Mesenchymal stem cell (in vitro differentiated cells and primary cell): Measurements from ENCODE around the gene ATP5PO.

Source experiments
- DNase-seq: peaks from one replicate; pipeline ENCODE4 v3.0.0-alpha.2; 2013
- H2AFZ ChIP-seq: one replicate; pipeline ENCODE4 v1.6.1; 2013; ENCODE audit warnings: low read depth, mild to moderate bottlenecking, control low read depth, inconsistent platforms, low read length, moderate library complexity
- H2AK5ac ChIP-seq: 2 replicates; pipeline ENCODE4 v1.6.1; 2013; ENCODE audit warnings: low read length, moderate library complexity, mild to moderate bottlenecking, inconsistent platforms; ENCODE audit not compliant: severe bottlenecking
- H2BK120ac ChIP-seq: one replicate; pipeline ENCODE4 v1.6.1; 2013; ENCODE audit warnings: low read depth, mild to moderate bottlenecking, inconsistent platforms, low read length, moderate library complexity
- H2BK12ac ChIP-seq, 2 experiments: one replicate each; pipeline ENCODE4 v1.6.1; 2013; ENCODE audit warnings: inconsistent platforms in 2 of 2, low read length in 2 of 2, mild to moderate bottlenecking in 2 of 2, moderate library complexity in 2 of 2, control low read depth in 1 of 2
- H2BK15ac ChIP-seq: one replicate; pipeline ENCODE4 v1.6.1; 2013; ENCODE audit warnings: mild to moderate bottlenecking, low read depth, inconsistent platforms; ENCODE audit not compliant: poor library complexity, severe bottlenecking
- H2BK5ac ChIP-seq: 2 replicates; pipeline ENCODE4 v1.6.1; 2013; ENCODE audit warnings: low read depth, mild to moderate bottlenecking, low read length, control low read depth, inconsistent platforms; ENCODE audit not compliant: poor library complexity, severe bottlenecking
- H3K14ac ChIP-seq, 2 experiments: one replicate each; pipeline ENCODE4 v1.6.1; 2013; ENCODE audit warnings: inconsistent platforms in 2 of 2, low read length in 2 of 2, control low read depth in 1 of 2, mild to moderate bottlenecking in 1 of 2, moderate library complexity in 1 of 2
- H3K18ac ChIP-seq, 2 experiments: one replicate each; pipeline ENCODE4 v1.6.1; 2013; ENCODE audit warnings: inconsistent platforms in 2 of 2, low read length in 2 of 2, control low read depth in 1 of 2, low read depth in 1 of 2, mild to moderate bottlenecking in 1 of 2
- H3K23ac ChIP-seq, 2 experiments: one replicate each; pipeline ENCODE4 v1.6.1; 2013; ENCODE audit warnings: inconsistent platforms in 2 of 2, low read length in 2 of 2, mild to moderate bottlenecking in 2 of 2, moderate library complexity in 2 of 2, control low read depth in 1 of 2
- H3K27ac ChIP-seq: 2 replicates; pipeline ENCODE4 v1.5.1; 2013; ENCODE audit warnings: mild to moderate bottlenecking, moderate library complexity, low read length, control low read depth, inconsistent platforms; ENCODE audit not compliant: poor library complexity, severe bottlenecking
- H3K27me3 ChIP-seq, 2 experiments: 2 replicates each; pipeline versions ENCODE4 v1.6.1 to v1.7.0; 2013; ENCODE audit warnings: low read length in 2 of 2, mild to moderate bottlenecking in 2 of 2, moderate library complexity in 2 of 2, control low read depth in 1 of 2, inconsistent platforms in 1 of 2; ENCODE audit not compliant: control insufficient read depth in 1 of 2, insufficient read depth in 1 of 2
- H3K36me3 ChIP-seq, 2 experiments: 2 replicates each; pipeline versions ENCODE4 v1.6.1 to v1.7.0; 2013; ENCODE audit warnings: low read length in 2 of 2, control low read depth in 1 of 2, inconsistent platforms in 1 of 2, low read depth in 1 of 2, mild to moderate bottlenecking in 1 of 2; ENCODE audit not compliant: insufficient read depth in 2 of 2, control insufficient read depth in 1 of 2
- H3K4ac ChIP-seq, 2 experiments: one replicate each; pipeline ENCODE4 v1.6.1; 2013; ENCODE audit warnings: inconsistent platforms in 2 of 2, low read length in 2 of 2, mild to moderate bottlenecking in 2 of 2, moderate library complexity in 2 of 2, control low read depth in 1 of 2, low read depth in 1 of 2
- H3K4me1 ChIP-seq: 2 replicates; pipeline ENCODE4 v1.6.1; 2013; ENCODE audit warnings: low read depth, low read length, control low read depth; ENCODE audit not compliant: control insufficient read depth, insufficient read depth
- H3K4me2 ChIP-seq: 2 replicates; pipeline ENCODE4 v1.6.1; 2013; ENCODE audit warnings: low read length, mild to moderate bottlenecking, inconsistent platforms; ENCODE audit not compliant: poor library complexity, severe bottlenecking
- H3K4me3 ChIP-seq, 2 experiments: 2 replicates each; pipeline versions ENCODE4 v1.5.1 to v1.7.0; 2013; ENCODE audit warnings: low read length in 2 of 2, mild to moderate bottlenecking in 2 of 2, control low read depth in 1 of 2, low read depth in 1 of 2; ENCODE audit not compliant: insufficient read depth in 1 of 2
- H3K79me1 ChIP-seq: replicated peaks from 2 replicates; pipeline ENCODE4 v1.6.1; 2013; ENCODE audit warnings: mild to moderate bottlenecking, control low read depth, low read length, inconsistent platforms; ENCODE audit not compliant: poor library complexity, severe bottlenecking
- H3K9ac ChIP-seq: 2 replicates; pipeline ENCODE4 v1.7.0; 2013; ENCODE audit warnings: mild to moderate bottlenecking, low read length, moderate library complexity
- H3K9me3 ChIP-seq: 2 replicates; pipeline ENCODE4 v1.7.0; 2013; ENCODE audit warnings: mild to moderate bottlenecking, low read length; ENCODE audit not compliant: control insufficient read depth
- H4K8ac ChIP-seq: one replicate; pipeline ENCODE4 v1.6.1; 2013; ENCODE audit warnings: inconsistent platforms, mild to moderate bottlenecking, low read length, moderate library complexity
- H4K91ac ChIP-seq: one replicate; pipeline ENCODE4 v1.6.1; 2013; ENCODE audit warnings: mild to moderate bottlenecking, low read length, inconsistent platforms
- WGBS: methylation state at CpG from one replicate; pipeline ENCODE4 v1.1.7; 2013; ENCODE audit warnings: mixed read lengths; 5-methylcytosine and 5-hydroxymethylcytosine counted together

The ATP5PO gene

DNA sequence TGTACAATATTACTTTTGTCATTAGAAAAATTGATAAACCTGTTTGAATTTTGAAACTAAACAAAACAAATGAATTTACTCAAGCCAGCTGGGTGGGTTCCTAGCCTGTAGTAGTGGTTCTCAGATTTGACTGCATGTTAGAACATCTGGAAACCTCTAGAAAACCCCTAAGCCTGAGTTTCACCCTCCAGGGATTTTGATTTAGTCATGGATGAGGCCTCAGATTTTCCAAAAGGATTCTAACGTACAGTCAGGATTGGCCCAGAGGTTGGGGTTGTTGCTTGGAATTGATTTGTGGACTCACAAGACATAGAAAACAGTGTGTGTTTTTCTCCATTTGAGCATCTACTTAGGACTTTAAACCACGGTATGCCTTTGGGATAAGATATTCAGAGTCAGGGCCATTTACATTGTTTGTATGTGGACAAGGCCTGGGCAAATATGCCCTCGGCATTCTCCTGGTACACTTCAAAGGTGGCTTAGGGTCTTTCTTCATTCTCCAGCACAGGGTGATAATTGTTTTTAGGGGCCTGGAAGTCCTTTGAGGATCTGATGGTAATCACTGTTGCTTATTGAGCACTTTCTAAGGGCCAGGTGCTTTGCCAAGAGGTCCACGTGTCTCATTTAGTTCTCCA, 42.6 kb downstream of the ATP5PO start:
- H2BK5ac ChIP-seq, result no peak overlapping the region
- H3K27me3 ChIP-seq, result no peaks in the 10 kb centered on the region
- WGBS, result 89% methylated on average over 4 of the region's 4 CpGs
- H3K14ac ChIP-seq, result no peak overlapping the region
- H2BK12ac ChIP-seq, result no peak overlapping the region
- H3K79me1 ChIP-seq, result no peaks in the 10 kb centered on the region
- H3K27ac ChIP-seq, result no peak overlapping the region
- H3K4me2 ChIP-seq, result no peak overlapping the region
- H3K23ac ChIP-seq, result no peak overlapping the region
- no peak overlapping the region for H3K18ac ChIP-seq
- no peak overlapping the region for H4K8ac ChIP-seq
- H3K36me3 ChIP-seq, result no peaks in the 10 kb centered on the region
- no peak overlapping the region for H2BK15ac ChIP-seq
- peak overlapping the region; percentile 52 for H3K9ac ChIP-seq
- no peak overlapping the region for H3K4me3 ChIP-seq
- no peak overlapping the region for H2AK5ac ChIP-seq
- H3K9me3 ChIP-seq, result no peaks in the 10 kb centered on the region
- no peak overlapping the region for H2AFZ ChIP-seq
- H2BK120ac ChIP-seq, result no peak overlapping the region
- H3K4ac ChIP-seq, result no peak overlapping the region
- H3K4me1 ChIP-seq, result no peaks in the 10 kb centered on the region
- no peak for DNase-seq
- H4K91ac ChIP-seq, result no peak overlapping the region

DNA sequence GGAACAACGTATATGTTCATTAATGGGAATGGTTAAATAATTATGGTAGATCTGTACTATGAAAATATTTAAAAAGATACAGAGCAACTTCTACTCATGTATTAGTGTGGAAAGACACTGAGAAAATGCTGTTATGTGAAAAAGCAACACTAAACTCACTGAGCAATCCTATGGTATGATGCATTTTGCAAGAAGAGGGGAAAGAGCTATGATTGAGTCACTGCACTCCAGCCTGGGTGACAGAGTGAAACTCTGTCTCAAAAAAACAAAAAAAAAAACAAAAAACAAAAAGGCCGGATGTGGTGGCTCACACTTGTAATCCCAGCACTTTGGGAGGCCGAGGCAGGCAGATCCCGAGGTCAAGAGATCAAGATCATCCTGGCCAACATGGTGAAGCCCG, 44.4 kb downstream of the ATP5PO start:
- Histone ChIP-seq H4K8ac (no peak overlapping the region), H4K91ac (no peak overlapping the region), H3K4me1 (no peaks in the 10 kb centered on the region), H2BK12ac (no peak overlapping the region), H3K4me3 (no peak overlapping the region), H3K27ac (no peak overlapping the region), H2AFZ (no peak overlapping the region), H3K79me1 (no peaks in the 10 kb centered on the region), H3K18ac (no peak overlapping the region), H3K36me3 (no peaks in the 10 kb centered on the region), H2AK5ac (no peak overlapping the region), H3K4me2 (no peak overlapping the region), H3K4ac (no peak overlapping the region), H2BK120ac (no peak overlapping the region), H2BK5ac (no peak overlapping the region), H3K9ac (peak overlapping the region; percentile 40), H3K27me3 (no peaks in the 10 kb centered on the region), H3K23ac (no peak overlapping the region), H3K14ac (no peak overlapping the region), H3K9me3 (no peaks in the 10 kb centered on the region), H2BK15ac (no peak overlapping the region)
- DNase-seq, result peak; percentile 49
- 87% methylated on average over 4 of the region's 5 CpGs for WGBS

DNA sequence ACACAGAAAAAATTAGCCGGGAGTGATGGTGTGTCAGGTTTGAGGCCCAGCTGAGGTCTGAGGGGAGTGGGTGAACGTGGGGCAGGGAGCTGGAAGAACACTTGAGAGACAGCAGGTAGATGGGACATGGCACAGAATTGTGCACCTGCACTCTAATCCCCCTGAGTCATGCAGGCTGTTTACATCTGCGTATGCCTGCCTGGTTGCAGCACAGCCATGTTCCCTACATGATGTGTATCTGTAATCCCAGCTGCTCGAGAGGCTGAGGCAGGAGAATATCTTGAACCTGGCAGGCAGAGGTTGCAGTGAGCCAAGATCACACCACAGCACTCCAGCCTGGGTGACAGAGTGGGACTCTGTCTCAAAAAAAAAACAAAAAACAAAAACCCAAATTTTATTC, 44.8 kb downstream of the ATP5PO start:
- Histone ChIP-seq H2AFZ (no peak overlapping the region), H3K36me3 (no peaks in the 10 kb centered on the region), H3K18ac (no peak overlapping the region), H4K8ac (no peak overlapping the region), H3K4me2 (no peak overlapping the region), H3K23ac (no peak overlapping the region), H3K27ac (no peak overlapping the region), H3K9me3 (no peaks in the 10 kb centered on the region), H2BK120ac (no peak overlapping the region), H3K27me3 (no peaks in the 10 kb centered on the region), H3K4ac (no peak overlapping the region), H2BK15ac (no peak overlapping the region), H3K4me1 (no peaks in the 10 kb centered on the region), H3K14ac (no peak overlapping the region), H4K91ac (no peak overlapping the region), H3K9ac (peak overlapping the region; percentile 40), H2BK5ac (no peak overlapping the region), H2BK12ac (no peak overlapping the region), H2AK5ac (no peak overlapping the region), H3K4me3 (no peak overlapping the region), H3K79me1 (no peaks in the 10 kb centered on the region)
- WGBS, result 74% methylated on average over 4 of the region's 4 CpGs
- peak; percentile 28 for DNase-seq

DNA sequence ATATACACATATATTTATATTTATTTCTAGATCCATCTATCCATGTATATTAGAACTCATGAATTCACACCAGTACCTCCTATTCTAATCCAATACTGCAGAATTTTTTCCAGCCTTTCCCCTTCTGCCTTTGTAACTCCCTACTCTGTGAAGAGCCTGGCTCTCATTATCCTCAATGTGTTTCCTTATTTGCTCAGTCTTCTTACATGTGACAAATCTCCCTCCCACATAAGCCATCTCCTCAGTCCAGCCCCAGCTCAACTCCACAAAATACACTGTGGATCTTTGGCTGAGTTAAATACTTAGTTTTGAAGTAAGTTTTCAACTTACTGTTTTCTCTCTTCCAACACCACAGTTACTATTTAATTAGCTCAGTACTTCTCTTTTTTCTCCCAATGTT, 45.7 kb downstream of the ATP5PO start:
- H3K27me3 ChIP-seq, result no peaks in the 10 kb centered on the region
- no peak overlapping the region for H2BK15ac ChIP-seq
- H2BK12ac ChIP-seq, result no peak overlapping the region
- H3K18ac ChIP-seq, result no peak overlapping the region
- no peak overlapping the region for H4K91ac ChIP-seq
- no peak overlapping the region for H3K27ac ChIP-seq
- H2BK5ac ChIP-seq, result no peak overlapping the region
- no peak overlapping the region for H2AK5ac ChIP-seq
- no peak overlapping the region for H3K4me2 ChIP-seq
- H3K14ac ChIP-seq, result no peak overlapping the region
- no peaks in the 10 kb centered on the region for H3K36me3 ChIP-seq
- no peaks in the 10 kb centered on the region for H3K79me1 ChIP-seq
- H2AFZ ChIP-seq, result no peak overlapping the region
- no peak for DNase-seq
- H4K8ac ChIP-seq, result no peak overlapping the region
- H3K9me3 ChIP-seq, result no peaks in the 10 kb centered on the region
- no peak overlapping the region for H2BK120ac ChIP-seq
- no peak overlapping the region for H3K23ac ChIP-seq
- H3K9ac ChIP-seq, result no peak overlapping the region
- no peak overlapping the region for H3K4me3 ChIP-seq
- H3K4ac ChIP-seq, result no peak overlapping the region
- no peaks in the 10 kb centered on the region for H3K4me1 ChIP-seq
